LoVo (cell line): ENCODE measurements around the gene UEVLD.
"Not testable (repeated sequence)": the region's sequence is repeated elsewhere in the genome, so short reads cannot be mapped to it uniquely, and the experiment has no call there.

Source experiments
- DNase-seq: peaks from one replicate; pipeline ENCODE4 v3.0.0-alpha.2; 2016; ENCODE audit warnings: low spot score

UEVLD gene

GRCh38 chr11:18588297-18589252, at the start of gene UEVLD:
UEVLD (minus strand) TSS chr11:18588734; CDS start chr11:18588654, 80 bp downstream.
- DNase-seq = peak; percentile 88

GRCh38 chr11:18634140-18635032, 45.9 kb upstream of the UEVLD start, which contains the start of gene SPTY2D1:
SPTY2D1 (minus strand) TSS chr11:18634342; CDS start chr11:18634257, 85 bp downstream.
- DNase-seq = peak; percentile 97

DNA sequence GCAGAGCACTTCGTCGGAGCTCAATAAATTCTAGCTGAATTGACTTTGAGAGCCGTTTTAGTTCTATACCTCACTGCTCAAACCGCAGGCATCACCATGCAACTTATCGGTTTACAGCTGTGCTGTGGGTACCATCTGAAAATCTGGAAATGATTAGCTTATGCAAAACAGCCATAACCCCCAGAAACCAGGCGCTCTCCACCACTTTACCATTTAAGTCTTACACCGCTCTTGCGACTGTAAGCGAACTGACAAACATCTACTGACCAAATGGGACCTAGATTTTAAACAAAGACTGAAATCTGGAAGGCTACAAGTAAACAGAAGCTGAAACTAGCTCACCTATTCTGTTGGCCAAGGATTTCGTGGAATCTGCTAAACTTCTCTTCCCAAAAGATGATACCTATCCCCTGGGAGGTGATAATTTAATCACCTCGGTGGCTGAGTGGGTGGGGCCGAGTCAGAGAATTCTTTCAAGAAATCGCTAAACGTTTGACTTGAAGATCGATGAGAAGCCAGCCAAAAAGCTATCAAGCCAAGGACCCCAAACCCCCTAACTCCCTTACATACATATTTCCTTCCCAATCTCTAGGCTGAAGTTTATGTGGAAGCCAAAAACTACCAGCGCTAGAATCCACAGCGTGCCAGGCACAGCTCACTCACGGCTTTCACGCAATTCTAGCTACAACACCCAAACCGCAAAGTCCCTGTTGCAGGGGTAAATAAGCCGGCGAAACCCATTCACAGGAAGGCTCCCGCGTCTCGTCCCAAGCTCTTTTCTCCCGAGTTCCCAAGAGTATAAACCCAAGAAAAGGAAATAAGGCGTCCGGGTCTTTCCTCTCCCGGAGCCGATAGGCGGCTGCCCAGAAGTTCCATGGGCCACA, 45.0 kb upstream of the UEVLD start:
- DNase-seq = no peak

GRCh38 chr11:18632841-18633240, 44.3 kb upstream of the UEVLD start:
- no peak for DNase-seq

GRCh38 chr11:18624161-18624560, 35.6 kb upstream of the UEVLD start:
- DNase-seq = no peak

GRCh38 chr11:18623707-18624106, 35.2 kb upstream of the UEVLD start:
- no peak for DNase-seq

GRCh38 chr11:18618342-18619025, 29.9 kb upstream of the UEVLD start:
- DNase-seq = no peak

GRCh38 chr11:18617688-18618341, 29.3 kb upstream of the UEVLD start:
- DNase-seq = no peak

DNA sequence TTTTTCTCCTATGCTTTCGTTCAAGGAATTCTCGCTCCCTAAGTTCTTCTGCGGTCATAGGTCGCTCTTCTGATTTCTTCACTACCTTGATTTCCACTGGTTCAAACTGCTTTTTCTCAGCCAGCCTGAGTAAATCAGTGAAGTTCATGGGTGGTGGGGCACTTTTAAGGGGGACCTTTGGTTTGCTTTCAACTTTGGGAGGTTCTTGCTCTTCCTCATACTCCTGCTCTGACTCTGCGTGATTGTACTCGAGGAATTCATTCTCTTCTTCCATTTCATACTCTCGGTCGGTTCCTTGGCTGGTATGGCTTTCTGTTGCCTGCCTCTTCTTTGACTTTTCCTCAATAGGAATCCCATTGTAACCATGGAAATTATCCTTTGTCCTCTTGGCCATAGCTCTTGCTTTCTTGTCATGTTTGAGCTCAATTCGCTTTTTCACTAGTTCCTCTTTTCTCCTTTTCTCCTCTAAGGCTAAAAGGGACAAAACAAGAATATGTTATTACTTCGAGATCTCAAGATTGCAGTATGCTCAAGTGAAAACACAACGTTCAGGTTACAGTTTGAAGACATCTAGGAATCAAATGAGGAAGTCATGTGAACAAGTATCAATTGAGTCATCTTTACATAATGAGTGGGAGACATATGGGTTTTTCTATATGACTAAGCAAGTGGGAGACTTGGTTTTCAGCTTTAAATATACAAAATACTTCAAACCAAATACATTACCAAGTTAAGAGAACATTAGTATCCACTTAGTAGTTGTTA, 27.3 kb upstream of the UEVLD start:
- DNase-seq = no peak

- no peak for DNase-seq
These were observed 26.1 kb upstream of the UEVLD start for GRCh38 chr11:18614667-18615066.

- DNase-seq = no peak
These were observed 23.9 kb upstream of the UEVLD start for GRCh38 chr11:18612394-18612793.

DNA sequence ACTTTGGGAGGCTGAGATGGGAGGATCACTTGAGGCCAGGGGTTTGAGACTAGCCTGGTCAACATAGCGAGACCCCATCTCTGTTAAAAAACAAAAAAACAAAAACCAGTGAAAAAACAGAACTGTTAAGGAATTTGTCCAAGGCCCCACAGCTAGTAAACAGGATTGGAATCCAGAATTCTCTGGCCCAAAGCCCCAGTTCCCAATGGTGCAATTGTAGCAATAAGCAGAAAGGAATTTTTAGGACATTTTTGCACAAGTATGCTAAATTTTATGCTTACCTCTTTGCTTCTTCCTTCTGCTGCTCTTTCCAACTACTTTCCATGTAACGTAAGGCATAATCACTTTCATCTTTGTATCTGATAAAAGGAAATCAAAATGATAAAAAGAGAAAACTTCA, 22.7 kb upstream of the UEVLD start:
- DNase-seq = no peak

DNA sequence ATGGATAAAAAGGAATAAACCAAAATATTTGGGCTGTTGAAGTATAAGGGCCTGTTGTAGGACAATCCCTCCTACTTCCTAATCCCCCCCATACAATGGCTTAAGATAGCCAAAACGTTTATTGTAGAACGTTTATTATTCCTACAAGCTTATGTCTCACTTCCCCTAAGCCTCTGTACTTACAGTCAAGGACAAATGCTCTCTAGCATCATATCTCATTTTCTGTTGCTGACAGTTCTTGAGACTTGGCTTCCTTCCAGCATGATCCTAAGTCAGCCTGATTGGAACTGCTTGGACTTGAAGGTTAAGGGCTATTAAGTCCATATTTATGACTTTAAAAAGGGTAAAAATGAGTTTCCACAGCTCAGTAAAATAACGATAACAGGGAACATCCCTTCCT, 19.8 kb upstream of the UEVLD start:
- no peak for DNase-seq

- no peak for DNase-seq
These were observed 12.5 kb upstream of the UEVLD start for GRCh38 chr11:18600915-18601569.

DNA sequence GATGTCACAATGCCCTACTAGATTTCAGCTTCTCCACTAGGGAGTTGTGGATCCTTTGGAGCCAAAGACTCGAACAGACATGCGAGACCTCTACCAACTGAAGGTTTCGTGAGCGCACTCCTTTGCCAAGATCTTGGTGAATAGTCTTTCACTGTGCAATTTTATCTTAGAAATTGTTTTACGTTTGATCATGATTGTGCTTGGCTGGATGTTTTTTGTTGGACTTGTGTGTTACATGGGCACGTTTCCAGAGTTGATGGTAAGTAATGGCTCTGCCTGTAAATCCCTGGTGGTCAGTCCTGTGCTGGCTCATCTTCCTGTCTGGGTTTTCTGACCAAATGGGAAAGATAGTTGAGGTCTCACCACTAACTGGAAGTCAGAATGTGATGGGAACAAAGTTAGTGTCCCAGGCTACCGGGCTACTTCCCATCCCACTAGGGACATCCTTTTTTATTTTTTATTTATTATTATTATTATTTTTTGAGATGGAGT, 11.3 kb upstream of the UEVLD start, which contains the start of gene MISFA:
Gene MISFA, plus strand, starts transcription at position 51 of the 492 bp plus-strand sequence. Its CDS starts 140 bp downstream, at position 191.
- no peak for DNase-seq

DNA sequence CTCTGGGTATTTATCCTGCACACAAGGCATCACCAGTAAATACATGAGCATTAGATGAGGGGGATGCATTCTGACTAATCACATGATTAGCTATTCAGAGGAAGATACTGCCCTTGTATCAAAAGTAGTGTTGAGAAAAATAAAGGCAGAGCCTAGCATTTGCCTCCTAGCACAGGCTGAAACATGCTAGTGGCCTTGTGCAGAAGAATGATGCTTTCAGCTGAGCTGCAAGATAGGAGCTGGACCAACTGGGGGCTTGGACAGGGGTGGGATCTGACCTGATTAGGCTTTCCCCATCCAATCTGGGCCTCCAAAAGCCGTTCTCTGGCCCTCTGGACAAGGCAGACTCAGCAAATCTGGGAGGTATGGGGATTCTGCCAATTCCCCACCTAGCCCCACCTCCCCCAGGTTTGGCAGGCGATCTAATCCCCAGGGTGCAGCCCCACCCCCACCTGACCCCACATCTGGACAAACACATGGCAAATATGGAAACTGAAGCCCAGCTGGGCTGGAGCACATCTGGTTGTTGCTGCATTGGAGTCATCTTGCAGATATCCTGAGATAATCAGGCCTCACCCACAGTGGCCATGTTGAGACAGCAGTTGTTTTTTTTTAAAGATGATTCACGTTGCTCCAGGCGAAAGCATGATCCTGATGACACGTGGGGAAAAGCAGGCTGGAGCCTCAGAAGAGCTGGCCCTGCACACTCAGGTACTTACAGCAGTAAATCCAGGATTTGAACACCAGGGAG, 6.6 kb upstream of the UEVLD start:
- DNase-seq = no peak

DNA sequence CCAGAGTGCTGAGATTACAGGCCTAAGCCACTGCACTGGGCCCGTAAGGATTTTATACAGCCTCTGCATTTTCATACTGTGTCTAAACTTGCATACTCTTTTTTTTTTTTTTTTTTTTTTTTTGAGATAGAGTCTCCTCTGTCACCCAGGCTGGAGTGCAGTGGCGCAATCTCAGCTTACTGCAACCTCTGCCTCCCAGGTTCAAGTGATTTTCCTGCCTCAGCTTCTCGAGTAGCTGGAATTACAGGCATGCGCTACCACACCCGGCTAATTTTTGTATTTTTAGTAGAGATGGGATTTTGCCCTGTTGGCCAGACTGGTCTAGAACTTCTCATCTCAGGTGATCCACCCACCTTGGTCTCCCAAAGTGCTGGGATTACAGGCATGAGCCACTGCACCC, 5.6 kb upstream of the UEVLD start:
- not testable (repeated sequence) for DNase-seq

GRCh38 chr11:18590571-18590970, 2.0 kb upstream of the UEVLD start:
- DNase-seq = no peak
